Measurements from ENCODE around the gene PRIM1.
"Not testable (repeated sequence)": the region's sequence is repeated elsewhere in the genome, so short reads cannot be mapped to it uniquely, and the experiment has no call there.

PRIM1 gene

DNA sequence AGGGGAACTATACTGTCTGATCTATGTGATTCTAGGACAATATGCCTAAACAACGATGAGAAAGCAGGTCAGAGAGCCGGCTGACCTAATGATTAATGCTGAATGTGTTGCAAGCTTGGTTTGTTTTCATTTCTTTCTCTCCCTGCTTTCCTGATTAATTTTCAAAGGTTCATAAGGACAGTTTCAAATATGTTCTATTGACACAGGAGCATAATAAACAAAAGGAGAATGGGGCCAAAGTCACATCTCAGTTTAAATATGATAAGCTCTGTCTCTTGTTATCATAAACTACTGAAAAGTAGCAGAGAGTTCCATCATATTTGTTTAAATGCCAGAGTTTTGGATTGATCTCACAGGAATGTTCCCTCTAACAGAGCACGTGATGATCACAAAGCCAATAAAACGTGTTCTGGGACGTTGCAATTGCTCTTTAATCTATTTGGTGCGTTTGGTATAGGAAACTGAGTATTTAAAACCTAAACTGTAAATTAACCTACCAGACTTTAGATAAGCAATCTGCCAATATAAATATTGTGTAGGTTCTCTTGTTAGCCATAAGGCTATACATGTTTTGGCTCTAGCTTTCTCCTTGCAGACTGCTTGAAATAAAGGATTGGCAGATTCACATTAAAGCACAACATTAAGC lies 7.3 kb upstream of the PRIM1 start:
- no peak overlapping the region for H3K4me3 ChIP-seq (ENCODE audit: low read depth, low read length)
- TF ChIP-seq, protein P1, sequence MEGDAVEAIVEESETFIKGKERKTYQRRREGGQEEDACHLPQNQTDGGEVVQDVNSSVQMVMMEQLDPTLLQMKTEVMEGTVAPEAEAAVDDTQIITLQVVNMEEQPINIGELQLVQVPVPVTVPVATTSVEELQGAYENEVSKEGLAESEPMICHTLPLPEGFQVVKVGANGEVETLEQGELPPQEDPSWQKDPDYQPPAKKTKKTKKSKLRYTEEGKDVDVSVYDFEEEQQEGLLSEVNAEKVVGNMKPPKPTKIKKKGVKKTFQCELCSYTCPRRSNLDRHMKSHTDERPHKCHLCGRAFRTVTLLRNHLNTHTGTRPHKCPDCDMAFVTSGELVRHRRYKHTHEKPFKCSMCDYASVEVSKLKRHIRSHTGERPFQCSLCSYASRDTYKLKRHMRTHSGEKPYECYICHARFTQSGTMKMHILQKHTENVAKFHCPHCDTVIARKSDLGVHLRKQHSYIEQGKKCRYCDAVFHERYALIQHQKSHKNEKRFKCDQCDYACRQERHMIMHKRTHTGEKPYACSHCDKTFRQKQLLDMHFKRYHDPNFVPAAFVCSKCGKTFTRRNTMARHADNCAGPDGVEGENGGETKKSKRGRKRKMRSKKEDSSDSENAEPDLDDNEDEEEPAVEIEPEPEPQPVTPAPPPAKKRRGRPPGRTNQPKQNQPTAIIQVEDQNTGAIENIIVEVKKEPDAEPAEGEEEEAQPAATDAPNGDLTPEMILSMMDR (conservative IDR thresholded peaks at IDR 0.05; ENCODE audit: low read depth, low read length), result no peak
- DNase-seq (ENCODE audit: low read depth), result peak; percentile 42

DNA sequence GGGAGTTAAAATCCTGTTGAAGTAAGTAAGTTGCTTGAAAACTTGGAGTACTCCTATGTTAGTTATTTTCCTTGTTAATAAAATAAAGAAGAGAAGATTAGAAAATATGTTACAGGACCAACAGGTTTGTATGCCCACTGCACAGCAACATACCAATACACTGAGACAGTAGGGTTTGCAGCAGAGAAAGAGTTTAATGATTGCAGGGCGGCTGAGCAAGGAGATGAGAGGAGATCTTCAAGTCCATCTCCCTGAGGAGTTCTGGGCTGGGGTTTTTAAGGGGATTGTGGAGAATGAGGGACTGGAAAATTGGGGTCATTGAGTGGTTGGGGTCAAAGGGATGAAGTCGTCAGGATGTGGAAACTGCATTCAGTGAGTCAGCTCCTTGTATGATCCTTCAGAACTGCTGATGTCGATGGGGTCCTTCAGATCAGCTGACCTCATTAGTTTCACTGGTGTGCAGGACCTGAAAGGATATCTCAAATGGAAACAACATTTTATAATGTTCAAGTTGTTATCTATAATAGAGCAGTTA lies 6.7 kb upstream of the PRIM1 start:
- TF ChIP-seq, protein P1 (conservative IDR thresholded peaks at IDR 0.05; ENCODE audit: low read depth, low read length), result no peak
- DNase-seq (ENCODE audit: low read depth), result peak; percentile 38
- H3K4me3 ChIP-seq (ENCODE audit: low read depth, low read length), result no peak overlapping the region

- DNase-seq (ENCODE audit: low read depth); H3K4me3 ChIP-seq (ENCODE audit: low read depth, low read length): not testable (repeated sequence)
These were observed 5.8 kb upstream of the PRIM1 start for GRCh38 chr12:56757971-56758370.

DNA sequence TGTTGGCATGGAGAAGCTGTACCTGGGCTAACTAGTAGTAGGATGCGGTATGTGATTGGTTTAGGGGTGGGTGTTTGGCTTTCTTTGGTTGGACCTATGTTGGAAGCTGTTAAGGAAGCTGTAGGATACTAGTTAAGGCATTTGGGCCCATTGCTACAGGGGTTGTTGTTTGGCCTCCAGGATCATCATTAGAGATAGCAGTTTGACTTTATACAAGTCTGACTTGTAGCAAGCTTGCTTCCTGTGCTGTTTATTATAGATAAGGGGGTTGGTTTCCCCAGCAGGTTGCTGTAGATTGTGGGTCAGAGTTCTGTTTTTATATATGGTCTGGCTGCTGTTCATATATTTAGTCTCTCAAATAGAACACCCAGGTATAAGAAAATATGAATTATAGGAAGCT lies 1.4 kb upstream of the PRIM1 start:
- DNase-seq (ENCODE audit: low read depth), result no peak
- TF ChIP-seq, protein P1 (conservative IDR thresholded peaks at IDR 0.05; ENCODE audit: low read depth, low read length), result no peak
- no peak overlapping the region for H3K4me3 ChIP-seq (ENCODE audit: low read depth, low read length)

- H3K4me3 ChIP-seq (ENCODE audit: low read depth, low read length); DNase-seq (ENCODE audit: low read depth): not testable (repeated sequence)
These were observed 1.5 kb downstream of the PRIM1 start for GRCh38 chr12:56750596-56750995.

- no peak overlapping the region for H3K4me3 ChIP-seq (ENCODE audit: low read depth, low read length)
- no peak for DNase-seq (ENCODE audit: low read depth)
- TF ChIP-seq, protein P1 (conservative IDR thresholded peaks at IDR 0.05; ENCODE audit: low read depth, low read length), result no peak
These were observed 2.3 kb downstream of the PRIM1 start for GRCh38 chr12:56749853-56750252.

GRCh38 chr12:56749359-56749758 lies 2.8 kb downstream of the PRIM1 start:
- H3K4me3 ChIP-seq (ENCODE audit: low read depth, low read length), result no peak overlapping the region
- TF ChIP-seq, protein P1 (conservative IDR thresholded peaks at IDR 0.05; ENCODE audit: low read depth, low read length), result no peak
- no peak for DNase-seq (ENCODE audit: low read depth)

- no peak overlapping the region for H3K4me3 ChIP-seq (ENCODE audit: low read depth, low read length)
- TF ChIP-seq, protein P1 (conservative IDR thresholded peaks at IDR 0.05; ENCODE audit: low read depth, low read length), result no peak
- no peak for DNase-seq (ENCODE audit: low read depth)
These were observed 23.8 kb downstream of the PRIM1 start for GRCh38 chr12:56728139-56728861.

GRCh38 chr12:56726196-56726675 lies 25.9 kb downstream of the PRIM1 start:
- not testable (repeated sequence) for DNase-seq (ENCODE audit: low read depth); H3K4me3 ChIP-seq (ENCODE audit: low read depth, low read length)
